ENCODE results near the gene SRSF3. TPM values are rescaled to one million over a fixed set of nuclear protein-coding genes. Genes with fewer than 3 reads are reported as not detected.

SRSF3 gene
- polyA plus RNA-seq, 2 of the 4 experiments (the other 2 are of a cell fraction): 629 to 652 TPM

GRCh38 chr6:36636687-36637418 lies 42.7 kb downstream of the SRSF3 start:
- WGBS (ENCODE audit: missing lambda C conversion rate): 62% methylated on average over 9 of the region's 12 CpGs
- DNase-seq (ENCODE audit: low read depth in 1 of 2, low spot score in 1 of 2) (no peak), FAIRE-seq (no peak), ATAC-seq (no peak)
- ChIA-PET POLR2A (no interaction called here), CTCF (interaction anchor here (1.3 to 1.8 kb wide), 4 partner anchors 13 to 88 kb away, joined by 3 to 8 read pairs (median 6); no protein-coding TSS in a partner anchor)
- Histone ChIP-seq H3K9me3 (no peaks in the 10 kb centered on the region), H3K4me3 (no peak overlapping the region), H3K27ac (no peak overlapping the region), H3K4me2 (no peak overlapping the region), H3K4me1 (peaks cover 18% of the 10 kb centered on the region)
- TF ChIP-seq ZSCAN20 (CRISPR knock-in tag; IDR thresholded peaks at IDR 0.05) (no peak), KDM1A (IDR thresholded peaks at IDR 0.05; ENCODE audit: low read depth) (no peak), RARB (CRISPR knock-in tag; IDR thresholded peaks at IDR 0.05) (no peak), GATA3 (IDR thresholded peaks at IDR 0.05; ENCODE audit: borderline replicate concordance) (no peak), RCOR1 (IDR thresholded peaks at IDR 0.05; ENCODE audit: low read depth, low read length) (no peak), JUN (IDR thresholded peaks at IDR 0.05) (no peak), RFX5 (IDR thresholded peaks at IDR 0.05) (no peak), ESRRA (IDR thresholded peaks at IDR 0.05; ENCODE audit: borderline replicate concordance, low read length) (no peak), PBX3 (IDR thresholded peaks at IDR 0.05) (no peak), CBX8 (IDR thresholded peaks at IDR 0.05) (no peak), CHD2 (IDR thresholded peaks at IDR 0.05; ENCODE audit: low read length, partially characterized antibody) (no peak), REST (IDR thresholded peaks at IDR 0.05) (no peak)
- TF ChIP-seq, protein P1, sequence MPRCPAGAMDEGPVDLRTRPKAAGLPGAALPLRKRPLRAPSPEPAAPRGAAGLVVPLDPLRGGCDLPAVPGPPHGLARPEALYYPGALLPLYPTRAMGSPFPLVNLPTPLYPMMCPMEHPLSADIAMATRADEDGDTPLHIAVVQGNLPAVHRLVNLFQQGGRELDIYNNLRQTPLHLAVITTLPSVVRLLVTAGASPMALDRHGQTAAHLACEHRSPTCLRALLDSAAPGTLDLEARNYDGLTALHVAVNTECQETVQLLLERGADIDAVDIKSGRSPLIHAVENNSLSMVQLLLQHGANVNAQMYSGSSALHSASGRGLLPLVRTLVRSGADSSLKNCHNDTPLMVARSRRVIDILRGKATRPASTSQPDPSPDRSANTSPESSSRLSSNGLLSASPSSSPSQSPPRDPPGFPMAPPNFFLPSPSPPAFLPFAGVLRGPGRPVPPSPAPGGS (IDR thresholded peaks at IDR 0.05): no peak

GRCh38 chr6:36638579-36638978 lies 44.4 kb downstream of the SRSF3 start:
- no peak overlapping the region for H3K4me3 ChIP-seq
- H3K4me2 ChIP-seq: no peak overlapping the region
- 86% methylated on average over 3 of the region's 3 CpGs for WGBS (ENCODE audit: missing lambda C conversion rate)
- ChIA-PET POLR2A (no interaction called here), CTCF (interaction anchor here (0.7 to 1.1 kb wide), 2 partner anchors 13 to 28 kb away, joined by 3 read pairs; no protein-coding TSS in a partner anchor)
- H3K4me1 ChIP-seq: peaks cover 32% of the 10 kb centered on the region
- FAIRE-seq: no peak
- H3K9me3 ChIP-seq: no peaks in the 10 kb centered on the region
- no peak overlapping the region for H3K27ac ChIP-seq
- DNase-seq (ENCODE audit: low read depth in 1 of 2, low spot score in 1 of 2): no peak
- ATAC-seq: no peak
- TF ChIP-seq POLR2AphosphoS2 (conservative IDR thresholded peaks at IDR 0.05; ENCODE audit: low read length): no peak
- TF ChIP-seq, protein P2, sequence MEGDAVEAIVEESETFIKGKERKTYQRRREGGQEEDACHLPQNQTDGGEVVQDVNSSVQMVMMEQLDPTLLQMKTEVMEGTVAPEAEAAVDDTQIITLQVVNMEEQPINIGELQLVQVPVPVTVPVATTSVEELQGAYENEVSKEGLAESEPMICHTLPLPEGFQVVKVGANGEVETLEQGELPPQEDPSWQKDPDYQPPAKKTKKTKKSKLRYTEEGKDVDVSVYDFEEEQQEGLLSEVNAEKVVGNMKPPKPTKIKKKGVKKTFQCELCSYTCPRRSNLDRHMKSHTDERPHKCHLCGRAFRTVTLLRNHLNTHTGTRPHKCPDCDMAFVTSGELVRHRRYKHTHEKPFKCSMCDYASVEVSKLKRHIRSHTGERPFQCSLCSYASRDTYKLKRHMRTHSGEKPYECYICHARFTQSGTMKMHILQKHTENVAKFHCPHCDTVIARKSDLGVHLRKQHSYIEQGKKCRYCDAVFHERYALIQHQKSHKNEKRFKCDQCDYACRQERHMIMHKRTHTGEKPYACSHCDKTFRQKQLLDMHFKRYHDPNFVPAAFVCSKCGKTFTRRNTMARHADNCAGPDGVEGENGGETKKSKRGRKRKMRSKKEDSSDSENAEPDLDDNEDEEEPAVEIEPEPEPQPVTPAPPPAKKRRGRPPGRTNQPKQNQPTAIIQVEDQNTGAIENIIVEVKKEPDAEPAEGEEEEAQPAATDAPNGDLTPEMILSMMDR (IDR thresholded peaks at IDR 0.05): no peak
- TF ChIP-seq CHD2 (IDR thresholded peaks at IDR 0.05; ENCODE audit: low read length, partially characterized antibody): no peak
- no peak for TF ChIP-seq MYC (IDR thresholded peaks at IDR 0.05; ENCODE audit: borderline replicate concordance, low read length)
- TF ChIP-seq ZC3H11A (IDR thresholded peaks at IDR 0.05): no peak
- TF ChIP-seq, protein P3, sequence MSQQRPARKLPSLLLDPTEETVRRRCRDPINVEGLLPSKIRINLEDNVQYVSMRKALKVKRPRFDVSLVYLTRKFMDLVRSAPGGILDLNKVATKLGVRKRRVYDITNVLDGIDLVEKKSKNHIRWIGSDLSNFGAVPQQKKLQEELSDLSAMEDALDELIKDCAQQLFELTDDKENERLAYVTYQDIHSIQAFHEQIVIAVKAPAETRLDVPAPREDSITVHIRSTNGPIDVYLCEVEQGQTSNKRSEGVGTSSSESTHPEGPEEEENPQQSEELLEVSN (IDR thresholded peaks at IDR 0.05; ENCODE audit: borderline replicate concordance, low read depth): no peak
- no peak for TF ChIP-seq EHMT2 (IDR thresholded peaks at IDR 0.05; ENCODE audit: low read depth)
- TF ChIP-seq RARB (CRISPR knock-in tag; IDR thresholded peaks at IDR 0.05): no peak
- TF ChIP-seq JUNB (IDR thresholded peaks at IDR 0.05): no peak
- no peak for TF ChIP-seq SMC3 (IDR thresholded peaks at IDR 0.05)
- no peak for TF ChIP-seq HEYL (CRISPR knock-in tag; IDR thresholded peaks at IDR 0.05)
- TF ChIP-seq HES2 (IDR thresholded peaks at IDR 0.05): no peak
- TF ChIP-seq MAZ (IDR thresholded peaks at IDR 0.05; ENCODE audit: borderline replicate concordance, low read depth, low read length): no peak
- no peak for TF ChIP-seq PBX3 (IDR thresholded peaks at IDR 0.05)
- TF ChIP-seq USF2 (IDR thresholded peaks at IDR 0.05): no peak
- no peak for TF ChIP-seq SREBF2 (IDR thresholded peaks at IDR 0.05)

Measured in A549 (cell line).